ENCODE measurements around the gene RMRP. TPM values are rescaled to one million over a fixed set of nuclear protein-coding genes. Genes with fewer than 3 reads are reported as not detected.

The RMRP gene
- total RNA-seq, 1 donor from 2014 or later, result 14,337 TPM

DNA sequence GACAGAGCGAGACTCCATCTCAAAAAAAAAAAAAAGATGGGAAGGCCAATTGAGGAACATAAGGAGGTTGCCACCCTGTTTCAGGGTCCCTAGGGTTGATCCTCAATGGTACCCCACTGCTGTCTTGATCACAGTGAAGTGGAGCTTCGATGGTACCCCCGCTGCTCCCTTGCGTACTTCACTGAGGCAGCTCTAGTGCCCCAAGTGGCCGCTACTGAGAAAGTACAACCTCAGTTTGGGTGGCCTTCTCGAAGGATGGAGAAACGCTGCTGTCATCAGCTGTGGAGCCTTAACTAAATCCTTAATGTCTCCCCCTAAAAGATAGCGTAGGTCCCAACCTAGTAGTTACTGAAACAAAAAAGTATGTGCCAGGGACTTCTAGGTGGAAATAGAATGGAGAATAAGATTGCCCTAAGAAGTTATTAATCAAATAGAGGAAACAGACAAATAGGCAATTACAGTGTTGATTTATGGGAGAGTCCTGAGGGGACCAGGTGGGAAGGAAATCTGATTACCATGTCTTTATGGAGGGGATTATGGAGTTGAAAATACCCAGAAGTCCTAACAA lies 46.5 kb downstream of the RMRP start:
- TF ChIP-seq, protein P1, sequence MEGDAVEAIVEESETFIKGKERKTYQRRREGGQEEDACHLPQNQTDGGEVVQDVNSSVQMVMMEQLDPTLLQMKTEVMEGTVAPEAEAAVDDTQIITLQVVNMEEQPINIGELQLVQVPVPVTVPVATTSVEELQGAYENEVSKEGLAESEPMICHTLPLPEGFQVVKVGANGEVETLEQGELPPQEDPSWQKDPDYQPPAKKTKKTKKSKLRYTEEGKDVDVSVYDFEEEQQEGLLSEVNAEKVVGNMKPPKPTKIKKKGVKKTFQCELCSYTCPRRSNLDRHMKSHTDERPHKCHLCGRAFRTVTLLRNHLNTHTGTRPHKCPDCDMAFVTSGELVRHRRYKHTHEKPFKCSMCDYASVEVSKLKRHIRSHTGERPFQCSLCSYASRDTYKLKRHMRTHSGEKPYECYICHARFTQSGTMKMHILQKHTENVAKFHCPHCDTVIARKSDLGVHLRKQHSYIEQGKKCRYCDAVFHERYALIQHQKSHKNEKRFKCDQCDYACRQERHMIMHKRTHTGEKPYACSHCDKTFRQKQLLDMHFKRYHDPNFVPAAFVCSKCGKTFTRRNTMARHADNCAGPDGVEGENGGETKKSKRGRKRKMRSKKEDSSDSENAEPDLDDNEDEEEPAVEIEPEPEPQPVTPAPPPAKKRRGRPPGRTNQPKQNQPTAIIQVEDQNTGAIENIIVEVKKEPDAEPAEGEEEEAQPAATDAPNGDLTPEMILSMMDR (IDR thresholded peaks at IDR 0.05), result peak; percentile 66
- Mint-ChIP-seq H3K27me3 (ENCODE audit: unreplicated experiment) (peaks cover 31% of the 10 kb centered on the region), H3K27ac (ENCODE audit: unreplicated experiment) (no peak overlapping the region), H3K4me1 (ENCODE audit: unreplicated experiment) (peaks cover 8% of the 10 kb centered on the region), H3K4me3 (ENCODE audit: unreplicated experiment) (no peak overlapping the region), H3K9me3 (ENCODE audit: unreplicated experiment) (no peaks in the 10 kb centered on the region), H3K36me3 (ENCODE audit: unreplicated experiment) (peaks cover 11% of the 10 kb centered on the region)
- no peak for DNase-seq (ENCODE audit: extremely low spot score, unreplicated experiment)

DNA sequence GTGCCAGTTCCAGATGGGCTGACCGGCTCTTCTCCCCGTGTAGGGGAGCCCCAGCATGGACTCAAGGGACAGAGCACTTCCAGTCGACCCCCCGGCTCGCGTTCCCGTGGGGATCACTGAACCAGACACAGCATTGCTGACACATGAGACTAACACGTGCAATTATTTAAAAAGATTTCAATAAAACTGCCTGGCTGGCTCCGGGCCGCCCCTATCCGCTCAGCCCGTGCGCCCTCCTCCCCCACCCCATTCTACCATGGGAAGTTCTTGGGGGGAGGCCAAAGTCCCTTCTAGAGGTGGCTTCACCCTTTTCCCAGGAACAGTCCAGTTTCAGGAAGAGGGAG lies 48.0 kb downstream of the RMRP start:
- H3K27me3 Mint-ChIP-seq (ENCODE audit: unreplicated experiment), result peaks cover 18% of the 10 kb centered on the region
- no peak overlapping the region for H3K4me3 Mint-ChIP-seq (ENCODE audit: unreplicated experiment)
- H3K27ac Mint-ChIP-seq (ENCODE audit: unreplicated experiment), result no peak overlapping the region
- TF ChIP-seq, protein P1 (IDR thresholded peaks at IDR 0.05), result no peak
- no peak for DNase-seq (ENCODE audit: extremely low spot score, unreplicated experiment)
- H3K36me3 Mint-ChIP-seq (ENCODE audit: unreplicated experiment), result peaks cover 11% of the 10 kb centered on the region
- H3K9me3 Mint-ChIP-seq (ENCODE audit: unreplicated experiment), result no peaks in the 10 kb centered on the region
- H3K4me1 Mint-ChIP-seq (ENCODE audit: unreplicated experiment), result peaks cover 10% of the 10 kb centered on the region

DNA sequence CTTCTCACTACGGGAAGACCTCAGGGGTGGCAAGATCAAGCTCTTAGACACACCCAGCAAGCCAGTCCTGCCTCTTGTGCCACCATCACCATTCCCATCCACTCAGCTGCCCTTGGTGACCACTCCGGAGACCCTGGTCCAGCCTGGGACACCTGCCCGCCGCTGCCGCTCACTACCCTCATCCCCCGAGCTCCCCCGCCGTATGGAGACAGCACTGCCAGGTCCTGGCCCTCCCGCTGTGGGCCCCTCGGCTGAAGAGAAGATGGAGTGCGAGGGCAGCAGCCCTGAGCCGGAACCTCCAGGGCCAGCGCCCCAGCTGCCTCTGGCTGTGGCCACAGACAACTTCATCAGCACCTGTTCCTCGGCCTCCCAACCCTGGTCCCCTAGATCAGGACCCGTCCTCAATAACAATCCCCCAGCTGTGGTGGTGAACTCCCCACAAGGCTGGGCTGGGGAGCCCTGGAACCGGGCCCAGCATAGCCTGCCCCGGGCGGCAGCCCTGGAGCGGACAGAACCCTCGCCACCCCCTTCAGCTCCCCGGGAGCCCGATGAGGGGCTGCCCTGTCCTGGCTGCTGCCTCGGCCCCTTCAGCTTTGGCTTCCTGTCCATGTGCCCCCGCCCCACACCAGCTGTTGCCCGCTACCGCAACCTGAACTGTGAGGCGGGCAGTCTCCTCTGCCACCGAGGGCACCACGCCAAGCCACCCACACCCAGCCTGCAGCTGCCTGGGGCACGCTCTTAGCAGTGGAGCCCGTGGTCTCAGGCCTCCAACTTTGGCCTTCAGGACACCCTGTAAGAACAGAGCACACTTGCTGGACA lies 48.6 kb downstream of the RMRP start:
- Mint-ChIP-seq H3K27ac (ENCODE audit: unreplicated experiment) (no peak overlapping the region), H3K27me3 (ENCODE audit: unreplicated experiment) (peaks cover 12% of the 10 kb centered on the region), H3K4me1 (ENCODE audit: unreplicated experiment) (peaks cover 14% of the 10 kb centered on the region), H3K4me3 (ENCODE audit: unreplicated experiment) (no peak overlapping the region), H3K36me3 (ENCODE audit: unreplicated experiment) (peaks cover 11% of the 10 kb centered on the region), H3K9me3 (ENCODE audit: unreplicated experiment) (no peaks in the 10 kb centered on the region)
- DNase-seq (ENCODE audit: extremely low spot score, unreplicated experiment), result no peak
- TF ChIP-seq, protein P1 (IDR thresholded peaks at IDR 0.05), result no peak

DNA sequence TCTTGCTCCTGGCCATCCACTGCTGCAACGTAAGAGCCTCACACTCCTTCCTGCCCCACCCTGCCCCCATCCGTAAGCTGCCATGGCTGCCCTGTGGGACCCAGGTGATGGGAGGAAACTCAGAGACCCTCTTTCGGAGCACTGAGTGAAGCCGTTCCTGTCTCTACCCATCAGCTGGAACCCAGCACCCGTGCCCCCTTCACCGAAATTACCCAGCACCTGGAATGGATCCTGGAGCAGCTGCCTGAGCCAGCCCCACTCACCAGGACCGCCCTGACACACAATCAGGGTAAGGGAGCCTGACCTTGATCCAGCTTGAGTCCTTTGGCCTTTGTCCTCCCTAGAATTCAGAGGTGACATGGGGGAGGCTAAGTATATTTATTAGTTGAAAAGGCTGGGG lies 49.6 kb downstream of the RMRP start:
- Mint-ChIP-seq H3K4me1 (ENCODE audit: unreplicated experiment) (peaks cover 23% of the 10 kb centered on the region), H3K27ac (ENCODE audit: unreplicated experiment) (no peak overlapping the region), H3K9me3 (ENCODE audit: unreplicated experiment) (no peaks in the 10 kb centered on the region), H3K27me3 (ENCODE audit: unreplicated experiment) (peaks cover 8% of the 10 kb centered on the region), H3K36me3 (ENCODE audit: unreplicated experiment) (peaks cover 11% of the 10 kb centered on the region), H3K4me3 (ENCODE audit: unreplicated experiment) (no peak overlapping the region)
- DNase-seq (ENCODE audit: extremely low spot score, unreplicated experiment), result no peak
- TF ChIP-seq, protein P1 (IDR thresholded peaks at IDR 0.05), result no peak

Small RNA genes within 50 kb of the gene (microRNA-seq; reads per million reads assigned to microRNA genes)
- 2.2 reads per million for gene MIR4667 (ENCODE audit: unreplicated experiment)

Other genes with a start within 250 kb of the RMRP start
- gene RUSC2, start 167.9 kb downstream of the RMRP start, total RNA-seq, result 59.4 and 67.1 TPM in 2 replicates
- 44.4 and 53.5 TPM in 2 replicates for gene TESK1, start 52.8 kb downstream of the RMRP start, total RNA-seq
- gene CD72, start 39.6 kb downstream of the RMRP start, total RNA-seq, result 0.57 and 0.91 TPM in 2 replicates
- gene SIT1, start 7.1 kb downstream of the RMRP start, total RNA-seq, result not detected in 2 replicates
- 30.0 and 31.3 TPM in 2 replicates for gene CCDC107, start 273 bp upstream of the RMRP start, total RNA-seq
- gene ARHGEF39, start 7.2 kb upstream of the RMRP start, total RNA-seq, result 0.86 and 1.6 TPM in 2 replicates
- gene CA9, start 15.9 kb upstream of the RMRP start, total RNA-seq, result not detected in 2 replicates
- gene TPM2, start 31.9 kb upstream of the RMRP start, total RNA-seq, result 476 and 515 TPM in 2 replicates
- 433 and 439 TPM in 2 replicates for gene TLN1, start 74.2 kb upstream of the RMRP start, total RNA-seq
- 39.0 and 45.4 TPM in 2 replicates for gene CREB3, start 74.6 kb upstream of the RMRP start, total RNA-seq
- 64.0 and 69.8 TPM in 2 replicates for gene GBA2, start 91.2 kb upstream of the RMRP start, total RNA-seq
- 35.9 and 38.4 TPM in 2 replicates for gene RGP1, start 91.3 kb upstream of the RMRP start, total RNA-seq
- gene MSMP, start 96.3 kb upstream of the RMRP start, total RNA-seq, result 0.56 TPM in 1 of 2 replicates, not detected in the other
- gene NPR2, start 133.6 kb upstream of the RMRP start, total RNA-seq, result 26.8 and 28.1 TPM in 2 replicates
- gene SPAG8, start 154.2 kb upstream of the RMRP start, total RNA-seq, result 2.4 TPM in 2 replicates
- gene HINT2, start 157.0 kb upstream of the RMRP start, total RNA-seq, result 35.4 and 36.0 TPM in 2 replicates
- not detected in 2 replicates for gene FAM221B, start 170.7 kb upstream of the RMRP start, total RNA-seq
- 25.6 and 29.9 TPM in 2 replicates for gene TMEM8B, start 171.2 kb upstream of the RMRP start, total RNA-seq
- gene OR13J1, start 212.4 kb upstream of the RMRP start, total RNA-seq, result not detected in 2 replicates
- gene HRCT1, start 248.2 kb upstream of the RMRP start, total RNA-seq, result 3.0 and 3.7 TPM in 2 replicates